SH-SY5Y (cell line): ENCODE results near the gene ROBO1.

Experiments
- GATA2 ChIP-seq: IDR thresholded peaks from 2 replicates; pipeline ENCODE4 v1.6.1; 2011; ENCODE audit warnings: mild to moderate bottlenecking, low read depth, low read length
- GATA3 ChIP-seq: IDR thresholded peaks from 2 replicates; pipeline ENCODE4 v1.6.1; 2011; ENCODE audit warnings: low read depth, mild to moderate bottlenecking, low read length, moderate library complexity

DNA sequence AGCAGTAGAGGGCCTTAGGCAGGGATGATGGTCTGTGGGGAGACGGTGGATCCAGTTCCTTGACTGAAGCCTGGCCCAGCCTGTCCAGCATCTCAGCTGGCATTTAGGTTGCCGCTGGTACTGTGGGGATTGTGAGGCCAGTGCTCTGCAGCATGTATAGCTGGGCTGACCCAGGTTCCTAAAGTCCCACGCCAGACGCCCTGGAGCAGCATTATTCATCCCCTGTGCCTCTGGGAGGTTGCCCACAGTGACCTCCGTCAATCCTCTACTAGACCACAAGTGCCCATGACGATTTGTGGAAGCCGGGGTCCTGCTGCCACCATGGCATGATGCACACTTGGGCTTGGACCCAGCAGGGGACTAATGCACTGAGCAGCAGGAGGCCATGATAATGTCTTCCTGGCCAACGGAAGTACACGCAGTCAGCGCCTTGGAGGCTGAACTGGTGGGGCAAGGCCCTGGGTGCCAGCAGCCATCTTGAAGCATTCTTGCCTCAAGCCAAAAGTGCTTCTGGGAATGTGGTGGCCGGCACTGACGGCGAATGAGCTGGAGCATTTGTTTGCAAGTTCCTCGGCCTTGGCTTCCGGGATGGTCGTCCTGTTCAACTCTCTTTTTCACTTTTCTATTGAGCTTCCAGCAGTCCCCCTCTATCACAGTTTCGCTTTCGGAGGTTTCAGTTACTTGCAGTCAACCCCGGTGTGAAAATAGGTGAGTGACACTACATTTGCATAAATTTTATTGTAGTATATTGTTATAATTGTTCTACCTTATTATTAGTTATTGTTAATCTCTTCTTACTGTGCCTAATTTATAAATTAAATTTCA is 949.4 kb downstream of the ROBO1 start:
- TF ChIP-seq GATA2 (no peak), GATA3 (no peak)
